Fibroblast of mammary gland (primary cell): Measurements from ENCODE around the gene XIRP1.
A peak's percentile ranks its signal among the peaks of the same experiment; 100 is the strongest.
"Not testable (repeated sequence)": the region's sequence is repeated elsewhere in the genome, so short reads cannot be mapped to it uniquely, and the experiment has no call there.

Experiments
- DNase-seq: peaks from one replicate; pipeline ENCODE4 v3.0.0-alpha.2; 2010; ENCODE audit warnings: low read depth
- H3K4me3 ChIP-seq: 2 replicates; pipeline ENCODE4 v1.5.1; 2011; ENCODE audit warnings: low read depth, mild to moderate bottlenecking, low read length, moderate library complexity; ENCODE audit not compliant: control insufficient read depth
- CTCF ChIP-seq: conservative IDR thresholded peaks from 2 replicates; pipeline ENCODE4 v1.5.1; 2011; ENCODE audit warnings: low read depth, low read length, inconsistent platforms; ENCODE audit not compliant: control insufficient read depth, insufficient read depth

XIRP1 gene

GRCh38 chr3:39192490-39193092 is at the start of gene XIRP1:
TSS of gene XIRP1 (minus strand) at chr3:39192595. CDS start at chr3:39189445, 3,150 bp downstream.
- TF ChIP-seq CTCF, result no peak
- H3K4me3 ChIP-seq, result no peak within 1 kb of the TSS
- peak; percentile 39 for DNase-seq

- no peak for TF ChIP-seq CTCF
- H3K4me3 ChIP-seq, result no peak overlapping the region
- no peak for DNase-seq
These were observed 49.2 kb upstream of the XIRP1 start for GRCh38 chr3:39241561-39241960.

GRCh38 chr3:39237027-39237426 is 44.6 kb upstream of the XIRP1 start:
- no peak overlapping the region for H3K4me3 ChIP-seq
- no peak for DNase-seq
- TF ChIP-seq CTCF, result no peak

GRCh38 chr3:39234651-39235050 is 42.3 kb upstream of the XIRP1 start:
- no peak for TF ChIP-seq CTCF
- H3K4me3 ChIP-seq, result no peak overlapping the region
- DNase-seq, result no peak

GRCh38 chr3:39232859-39233258 is 40.5 kb upstream of the XIRP1 start:
- no peak for DNase-seq
- H3K4me3 ChIP-seq, result no peak overlapping the region
- TF ChIP-seq CTCF, result no peak

- no peak for DNase-seq
- H3K4me3 ChIP-seq, result no peak overlapping the region
- TF ChIP-seq CTCF, result no peak
These were observed 38.1 kb upstream of the XIRP1 start for GRCh38 chr3:39230453-39230852.

GRCh38 chr3:39228496-39228895 is 36.1 kb upstream of the XIRP1 start:
- no peak for TF ChIP-seq CTCF
- DNase-seq, result no peak
- H3K4me3 ChIP-seq, result no peak overlapping the region

- DNase-seq, H3K4me3 ChIP-seq: not testable (repeated sequence)
These were observed 35.2 kb upstream of the XIRP1 start for GRCh38 chr3:39227596-39227995.
